Mesenchymal stem cell (in vitro differentiated cells and primary cell): ENCODE results near the gene FOXK1.

Experiments
- DNase-seq: peaks from one replicate; pipeline ENCODE4 v3.0.0-alpha.2; 2013
- H2AFZ ChIP-seq: one replicate; pipeline ENCODE4 v1.6.1; 2013; ENCODE audit warnings: low read depth, mild to moderate bottlenecking, control low read depth, inconsistent platforms, low read length, moderate library complexity
- H2AK5ac ChIP-seq: 2 replicates; pipeline ENCODE4 v1.6.1; 2013; ENCODE audit warnings: low read length, moderate library complexity, mild to moderate bottlenecking, inconsistent platforms; ENCODE audit not compliant: severe bottlenecking
- H2BK120ac ChIP-seq: one replicate; pipeline ENCODE4 v1.6.1; 2013; ENCODE audit warnings: low read depth, mild to moderate bottlenecking, inconsistent platforms, low read length, moderate library complexity
- H2BK12ac ChIP-seq, 2 experiments: one replicate each; pipeline ENCODE4 v1.6.1; 2013; ENCODE audit warnings: inconsistent platforms in 2 of 2, low read length in 2 of 2, mild to moderate bottlenecking in 2 of 2, moderate library complexity in 2 of 2, control low read depth in 1 of 2
- H2BK15ac ChIP-seq: one replicate; pipeline ENCODE4 v1.6.1; 2013; ENCODE audit warnings: mild to moderate bottlenecking, low read depth, inconsistent platforms; ENCODE audit not compliant: poor library complexity, severe bottlenecking
- H2BK5ac ChIP-seq: 2 replicates; pipeline ENCODE4 v1.6.1; 2013; ENCODE audit warnings: low read depth, mild to moderate bottlenecking, low read length, control low read depth, inconsistent platforms; ENCODE audit not compliant: poor library complexity, severe bottlenecking
- H3K14ac ChIP-seq, 2 experiments: one replicate each; pipeline ENCODE4 v1.6.1; 2013; ENCODE audit warnings: inconsistent platforms in 2 of 2, low read length in 2 of 2, control low read depth in 1 of 2, mild to moderate bottlenecking in 1 of 2, moderate library complexity in 1 of 2
- H3K18ac ChIP-seq, 2 experiments: one replicate each; pipeline ENCODE4 v1.6.1; 2013; ENCODE audit warnings: inconsistent platforms in 2 of 2, low read length in 2 of 2, control low read depth in 1 of 2, low read depth in 1 of 2, mild to moderate bottlenecking in 1 of 2
- H3K23ac ChIP-seq, 2 experiments: one replicate each; pipeline ENCODE4 v1.6.1; 2013; ENCODE audit warnings: inconsistent platforms in 2 of 2, low read length in 2 of 2, mild to moderate bottlenecking in 2 of 2, moderate library complexity in 2 of 2, control low read depth in 1 of 2
- H3K27ac ChIP-seq: 2 replicates; pipeline ENCODE4 v1.5.1; 2013; ENCODE audit warnings: mild to moderate bottlenecking, moderate library complexity, low read length, control low read depth, inconsistent platforms; ENCODE audit not compliant: poor library complexity, severe bottlenecking
- H3K27me3 ChIP-seq, 2 experiments: 2 replicates each; pipeline versions ENCODE4 v1.6.1 to v1.7.0; 2013; ENCODE audit warnings: low read length in 2 of 2, mild to moderate bottlenecking in 2 of 2, moderate library complexity in 2 of 2, control low read depth in 1 of 2, inconsistent platforms in 1 of 2; ENCODE audit not compliant: control insufficient read depth in 1 of 2, insufficient read depth in 1 of 2
- H3K36me3 ChIP-seq, 2 experiments: 2 replicates each; pipeline versions ENCODE4 v1.6.1 to v1.7.0; 2013; ENCODE audit warnings: low read length in 2 of 2, control low read depth in 1 of 2, inconsistent platforms in 1 of 2, low read depth in 1 of 2, mild to moderate bottlenecking in 1 of 2; ENCODE audit not compliant: insufficient read depth in 2 of 2, control insufficient read depth in 1 of 2
- H3K4ac ChIP-seq, 2 experiments: one replicate each; pipeline ENCODE4 v1.6.1; 2013; ENCODE audit warnings: inconsistent platforms in 2 of 2, low read length in 2 of 2, mild to moderate bottlenecking in 2 of 2, moderate library complexity in 2 of 2, control low read depth in 1 of 2, low read depth in 1 of 2
- H3K4me1 ChIP-seq: 2 replicates; pipeline ENCODE4 v1.6.1; 2013; ENCODE audit warnings: low read depth, low read length, control low read depth; ENCODE audit not compliant: control insufficient read depth, insufficient read depth
- H3K4me2 ChIP-seq: 2 replicates; pipeline ENCODE4 v1.6.1; 2013; ENCODE audit warnings: low read length, mild to moderate bottlenecking, inconsistent platforms; ENCODE audit not compliant: poor library complexity, severe bottlenecking
- H3K4me3 ChIP-seq, 2 experiments: 2 replicates each; pipeline versions ENCODE4 v1.5.1 to v1.7.0; 2013; ENCODE audit warnings: low read length in 2 of 2, mild to moderate bottlenecking in 2 of 2, control low read depth in 1 of 2, low read depth in 1 of 2; ENCODE audit not compliant: insufficient read depth in 1 of 2
- H3K79me1 ChIP-seq: replicated peaks from 2 replicates; pipeline ENCODE4 v1.6.1; 2013; ENCODE audit warnings: mild to moderate bottlenecking, control low read depth, low read length, inconsistent platforms; ENCODE audit not compliant: poor library complexity, severe bottlenecking
- H3K9ac ChIP-seq: 2 replicates; pipeline ENCODE4 v1.7.0; 2013; ENCODE audit warnings: mild to moderate bottlenecking, low read length, moderate library complexity
- H3K9me3 ChIP-seq: 2 replicates; pipeline ENCODE4 v1.7.0; 2013; ENCODE audit warnings: mild to moderate bottlenecking, low read length; ENCODE audit not compliant: control insufficient read depth
- H4K8ac ChIP-seq: one replicate; pipeline ENCODE4 v1.6.1; 2013; ENCODE audit warnings: inconsistent platforms, mild to moderate bottlenecking, low read length, moderate library complexity
- H4K91ac ChIP-seq: one replicate; pipeline ENCODE4 v1.6.1; 2013; ENCODE audit warnings: mild to moderate bottlenecking, low read length, inconsistent platforms
- WGBS: methylation state at CpG from one replicate; pipeline ENCODE4 v1.1.7; 2013; ENCODE audit warnings: mixed read lengths; 5-methylcytosine and 5-hydroxymethylcytosine counted together

FOXK1 gene

GRCh38 chr7:4725850-4726450, 43.9 kb downstream of the FOXK1 start:
- H2BK15ac ChIP-seq, result peak overlapping the region; percentile 60
- peak overlapping the region; percentile 85 to 95 for H3K4ac ChIP-seq
- H3K79me1 ChIP-seq, result peaks cover 33% of the 10 kb centered on the region
- H4K91ac ChIP-seq, result peak overlapping the region; percentile 99
- H2BK5ac ChIP-seq, result peak overlapping the region; percentile 39
- peaks cover 12 to 49% of the 10 kb centered on the region in 2 experiments for H3K36me3 ChIP-seq
- H3K23ac ChIP-seq, result peak overlapping the region in 1 of 2 experiments; percentile 16
- H2BK12ac ChIP-seq, result peak overlapping the region; percentile 42 to 57
- DNase-seq, result peak; percentile 64
- peak overlapping the region; percentile 95 for H3K9ac ChIP-seq
- H3K4me3 ChIP-seq, result peak overlapping the region; percentile 35 to 82
- WGBS, result 27% methylated on average over 14 of the region's 15 CpGs
- H4K8ac ChIP-seq, result peak overlapping the region; percentile 93
- H3K4me1 ChIP-seq, result peaks cover 48% of the 10 kb centered on the region
- peak overlapping the region; percentile 78 to 99 for H3K18ac ChIP-seq
- H2BK120ac ChIP-seq, result peak overlapping the region; percentile 80
- H3K9me3 ChIP-seq, result no peaks in the 10 kb centered on the region
- no peak overlapping the region for H2AFZ ChIP-seq
- H3K14ac ChIP-seq, result peak overlapping the region in 1 of 2 experiments; percentile 35
- H3K4me2 ChIP-seq, result peak overlapping the region; percentile 67
- no peaks in the 10 kb centered on the region for H3K27me3 ChIP-seq
- peak overlapping the region; percentile 97 for H3K27ac ChIP-seq
- peak overlapping the region; percentile 63 for H2AK5ac ChIP-seq

GRCh38 chr7:4726566-4726965, 44.5 kb downstream of the FOXK1 start:
- peaks cover 33% of the 10 kb centered on the region for H3K79me1 ChIP-seq
- H3K4me3 ChIP-seq, result no peak overlapping the region
- H3K27ac ChIP-seq, result no peak overlapping the region
- H3K4ac ChIP-seq, result no peak overlapping the region
- WGBS, result 88% methylated on average over 6 of the region's 9 CpGs
- no peak overlapping the region for H2BK120ac ChIP-seq
- no peak overlapping the region for H3K4me2 ChIP-seq
- no peak overlapping the region for H2BK5ac ChIP-seq
- peak overlapping the region in 1 of 2 experiments; percentile 74 for H3K18ac ChIP-seq
- no peak for DNase-seq
- H3K9me3 ChIP-seq, result no peaks in the 10 kb centered on the region
- peaks cover 12 to 50% of the 10 kb centered on the region in 2 experiments for H3K36me3 ChIP-seq
- H2AK5ac ChIP-seq, result no peak overlapping the region
- H3K9ac ChIP-seq, result peak overlapping the region; percentile 95
- H2BK15ac ChIP-seq, result no peak overlapping the region
- H3K14ac ChIP-seq, result no peak overlapping the region
- H3K4me1 ChIP-seq, result peaks cover 45% of the 10 kb centered on the region
- H4K91ac ChIP-seq, result peak overlapping the region; percentile 32
- no peak overlapping the region for H2BK12ac ChIP-seq
- H2AFZ ChIP-seq, result no peak overlapping the region
- H3K23ac ChIP-seq, result no peak overlapping the region
- no peaks in the 10 kb centered on the region for H3K27me3 ChIP-seq
- no peak overlapping the region for H4K8ac ChIP-seq

GRCh38 chr7:4727914-4728705, 46.0 kb downstream of the FOXK1 start:
- Histone ChIP-seq H3K4ac (peak overlapping the region in 1 of 2 experiments; percentile 50), H3K27ac (no peak overlapping the region), H3K14ac (no peak overlapping the region), H3K4me3 (no peak overlapping the region), H3K4me1 (peaks cover 39% of the 10 kb centered on the region), H3K9ac (no peak overlapping the region), H3K23ac (no peak overlapping the region), H2BK12ac (peak overlapping the region in 1 of 2 experiments; percentile 81), H3K36me3 (peaks cover 8 to 51% of the 10 kb centered on the region in 2 experiments), H2BK120ac (peak overlapping the region; percentile 11), H2BK15ac (no peak overlapping the region), H3K27me3 (no peaks in the 10 kb centered on the region), H4K91ac (no peak overlapping the region), H4K8ac (peak overlapping the region; percentile 62), H3K18ac (peak overlapping the region; percentile 56 to 79), H3K4me2 (no peak overlapping the region), H2AK5ac (no peak overlapping the region), H2AFZ (no peak overlapping the region), H3K79me1 (peaks cover 29% of the 10 kb centered on the region), H2BK5ac (no peak overlapping the region), H3K9me3 (no peaks in the 10 kb centered on the region)
- peak; percentile 45 for DNase-seq
- 85% methylated on average over 20 of the region's 20 CpGs for WGBS

GRCh38 chr7:4729266-4729665, 47.2 kb downstream of the FOXK1 start:
- DNase-seq, result no peak
- Histone ChIP-seq H3K27me3 (no peaks in the 10 kb centered on the region), H3K23ac (no peak overlapping the region), H3K14ac (no peak overlapping the region), H4K8ac (no peak overlapping the region), H3K79me1 (peaks cover 33% of the 10 kb centered on the region), H2BK5ac (no peak overlapping the region), H3K9ac (no peak overlapping the region), H2BK120ac (no peak overlapping the region), H2AFZ (no peak overlapping the region), H2BK15ac (no peak overlapping the region), H3K9me3 (no peaks in the 10 kb centered on the region), H3K27ac (no peak overlapping the region), H3K4me3 (no peak overlapping the region), H3K4me1 (peaks cover 46% of the 10 kb centered on the region), H2BK12ac (no peak overlapping the region), H2AK5ac (no peak overlapping the region), H3K4me2 (no peak overlapping the region), H4K91ac (no peak overlapping the region), H3K4ac (peak overlapping the region in 1 of 2 experiments; percentile 24), H3K18ac (no peak overlapping the region), H3K36me3 (peaks cover 18 to 53% of the 10 kb centered on the region in 2 experiments)
- WGBS, result 91% methylated on average over 19 of the region's 19 CpGs
